Immature natural killer cell (primary cell): ENCODE data around the gene NKIRAS2. TPM values are rescaled to one million over a fixed set of nuclear protein-coding genes. Genes with fewer than 3 reads are reported as not detected.
"Not testable (repeated sequence)": the region's sequence is repeated elsewhere in the genome, so short reads cannot be mapped to it uniquely, and the experiment has no call there.

Source experiments
- DNase-seq, 3 donors: peaks; one replicate each; pipeline ENCODE4 v3.0.0; 2022; ENCODE audit warnings: mixed read lengths in 1 of 3
- H3K27ac Mint-ChIP-seq, 6 donors: one replicate each; pipeline ENCODE4 v1.8.0; 2020; ENCODE audit warnings: mixed read lengths in 6 of 6, mild to moderate bottlenecking in 5 of 6, inconsistent platforms in 4 of 6, moderate library complexity in 3 of 6
- H3K27me3 Mint-ChIP-seq, 3 donors: one replicate each; pipeline ENCODE4 v1.8.0; 2020 to 2021; ENCODE audit warnings: low read depth in 3 of 3, mild to moderate bottlenecking in 3 of 3, mixed read lengths in 3 of 3, moderate library complexity in 3 of 3, inconsistent platforms in 1 of 3
- H3K36me3 Mint-ChIP-seq, 3 donors: one replicate each; pipeline ENCODE4 v1.8.0; 2020; ENCODE audit warnings: mixed read lengths in 3 of 3, inconsistent platforms in 2 of 3, mild to moderate bottlenecking in 2 of 3
- H3K4me1 Mint-ChIP-seq, 2 donors: one replicate each; pipeline ENCODE4 v1.8.0; 2020; ENCODE audit warnings: inconsistent platforms in 2 of 2, mild to moderate bottlenecking in 2 of 2, mixed read lengths in 2 of 2, moderate library complexity in 1 of 2
- H3K4me3 Mint-ChIP-seq, 5 donors: one replicate each; pipeline ENCODE4 v1.8.0; 2020; ENCODE audit warnings: mild to moderate bottlenecking in 5 of 5, mixed read lengths in 5 of 5, inconsistent platforms in 3 of 5, moderate library complexity in 3 of 5
- H3K9me3 Mint-ChIP-seq, 6 donors: one replicate each; pipeline ENCODE4 v1.8.0; 2020; ENCODE audit warnings: mild to moderate bottlenecking in 6 of 6, mixed read lengths in 6 of 6, inconsistent platforms in 4 of 6, moderate library complexity in 3 of 6
- polyA plus RNA-seq, 3 donors: library from polyadenylated mRNA; unstranded; fragments of 300-500 nt; fragmentation: Illumina TruSeq; gene quantifications; one replicate each; pipeline ENCODE4 v1.2.3, GENCODE V29; 2021

The NKIRAS2 gene
- polyA plus RNA-seq, 3 donors from 2014 or later: 21.5 to 33.6 (median 32.6) TPM

DNA sequence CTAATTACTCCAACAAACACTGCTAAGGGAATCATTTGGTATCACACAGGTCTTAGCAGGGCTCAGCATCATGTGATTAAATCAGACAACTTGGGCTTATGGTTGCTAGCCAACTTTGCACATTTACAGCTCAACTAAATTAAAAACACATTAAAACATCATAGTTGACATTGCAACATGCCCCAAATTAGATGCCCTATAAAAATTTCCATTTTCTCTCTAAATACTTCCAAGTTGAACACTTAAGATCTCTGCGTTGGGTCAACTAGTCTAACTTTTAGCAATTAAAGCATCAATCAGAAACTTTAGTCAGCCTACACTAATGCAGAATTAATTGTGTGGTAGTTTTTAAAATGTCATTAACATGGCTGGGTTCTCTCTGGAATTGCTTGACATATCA lies 14.7 kb upstream of the NKIRAS2 start:
- H3K4me3 Mint-ChIP-seq: no peak overlapping the region
- no peaks in the 10 kb centered on the region for H3K9me3 Mint-ChIP-seq
- H3K4me1 Mint-ChIP-seq: peaks cover 32 to 69% of the 10 kb centered on the region in 2 donors
- no peak for DNase-seq
- peaks cover 0 to 4% (median 0%) of the 10 kb centered on the region in 3 donors for H3K36me3 Mint-ChIP-seq
- peak overlapping the region in 1 of 6 donors; percentile 21 for H3K27ac Mint-ChIP-seq
- peaks cover 0 to 3% (median 1%) of the 10 kb centered on the region in 3 donors for H3K27me3 Mint-ChIP-seq

DNA sequence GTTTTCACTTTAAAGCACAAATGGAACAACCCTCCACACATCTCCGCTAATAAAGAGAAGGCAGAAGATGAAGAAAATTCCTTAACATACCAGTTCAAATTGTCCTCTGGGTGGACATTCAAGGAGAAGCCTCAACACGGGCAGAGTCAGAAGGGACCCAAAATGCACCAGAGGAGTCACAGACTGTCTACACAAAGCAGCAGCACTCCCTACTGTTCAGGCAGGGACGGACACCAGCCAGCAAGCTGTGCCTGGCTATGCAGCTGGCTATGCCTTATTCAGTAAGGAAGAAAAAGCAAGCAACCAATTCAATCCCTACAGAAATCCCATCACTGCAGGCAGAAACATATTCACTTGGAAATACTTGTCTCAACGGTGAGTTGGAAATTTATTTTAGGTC lies 10.7 kb upstream of the NKIRAS2 start:
- H3K9me3 Mint-ChIP-seq: no peaks in the 10 kb centered on the region
- H3K27ac Mint-ChIP-seq: no peak overlapping the region
- H3K4me1 Mint-ChIP-seq: peaks cover 57 to 71% of the 10 kb centered on the region in 2 donors
- peaks cover 0 to 3% (median 2%) of the 10 kb centered on the region in 3 donors for H3K27me3 Mint-ChIP-seq
- no peak for DNase-seq
- H3K4me3 Mint-ChIP-seq: no peak overlapping the region
- peaks cover 0 to 4% (median 0%) of the 10 kb centered on the region in 3 donors for H3K36me3 Mint-ChIP-seq

DNA sequence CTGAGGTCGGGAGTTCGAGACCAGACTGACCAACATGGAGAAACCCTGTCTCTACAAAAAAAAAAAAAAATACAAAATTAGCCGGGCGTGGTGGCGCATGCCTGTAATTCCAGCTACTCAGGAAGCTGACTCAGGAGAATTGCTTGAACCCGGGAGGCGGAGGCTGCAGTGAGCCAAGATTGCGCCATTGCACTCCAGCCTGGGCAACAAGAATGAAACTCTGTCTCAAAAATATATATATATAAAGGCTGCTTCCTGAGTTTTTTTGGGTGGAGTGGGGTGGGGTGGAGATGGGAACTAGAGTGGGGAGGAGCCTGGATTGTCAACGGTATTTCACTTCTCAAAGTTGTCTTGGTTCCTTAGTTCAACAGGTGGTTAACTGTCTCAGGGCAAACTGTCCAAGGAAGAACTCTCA lies 9.6 kb upstream of the NKIRAS2 start:
- H3K36me3 Mint-ChIP-seq, H3K9me3 Mint-ChIP-seq, H3K4me3 Mint-ChIP-seq, DNase-seq, H3K27me3 Mint-ChIP-seq: not testable (repeated sequence)
- Mint-ChIP-seq H3K4me1 (peaks cover 57 to 66% of the 10 kb centered on the region in 2 donors), H3K27ac (peak overlapping the region in 5 of 6 donors; percentile 3 to 68 (median 29))

DNA sequence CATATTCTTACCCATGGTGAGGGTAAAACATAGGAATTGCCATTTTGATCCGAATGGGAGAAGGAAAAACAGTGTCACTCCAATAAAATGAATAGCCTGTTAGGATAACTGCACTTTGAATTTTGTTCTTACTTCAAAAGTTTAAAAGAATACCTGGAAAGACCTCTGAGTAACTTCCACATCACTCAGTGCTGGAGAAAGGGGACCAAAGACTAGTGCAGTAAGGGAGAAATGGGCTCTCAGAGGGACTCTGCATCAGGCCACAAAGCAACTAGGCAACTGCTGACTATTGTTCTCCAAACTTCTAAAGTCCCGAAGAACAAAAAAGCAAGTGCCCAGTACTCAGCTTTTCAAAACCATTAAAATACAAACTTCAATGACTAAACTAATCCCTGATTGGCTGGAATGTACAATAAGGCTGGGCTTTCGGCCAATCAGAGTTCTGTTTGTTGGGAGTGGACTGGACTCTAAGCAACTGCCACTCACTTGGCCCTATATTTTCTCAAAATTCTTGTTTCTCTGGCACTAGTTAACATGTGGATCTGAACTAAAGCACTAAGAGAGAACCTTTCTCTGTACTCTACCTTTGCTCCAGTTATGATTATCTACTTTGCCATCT lies 8.9 kb upstream of the NKIRAS2 start:
- no peak overlapping the region for H3K4me3 Mint-ChIP-seq
- H3K9me3 Mint-ChIP-seq: no peaks in the 10 kb centered on the region
- no peak for DNase-seq
- peaks cover 0 to 4% (median 0%) of the 10 kb centered on the region in 3 donors for H3K36me3 Mint-ChIP-seq
- H3K27ac Mint-ChIP-seq: peak overlapping the region in 5 of 6 donors; percentile 7 to 58 (median 29)
- H3K27me3 Mint-ChIP-seq: peaks cover 4 to 11% (median 7%) of the 10 kb centered on the region in 3 donors
- H3K4me1 Mint-ChIP-seq: peaks cover 63 to 70% of the 10 kb centered on the region in 2 donors

DNA sequence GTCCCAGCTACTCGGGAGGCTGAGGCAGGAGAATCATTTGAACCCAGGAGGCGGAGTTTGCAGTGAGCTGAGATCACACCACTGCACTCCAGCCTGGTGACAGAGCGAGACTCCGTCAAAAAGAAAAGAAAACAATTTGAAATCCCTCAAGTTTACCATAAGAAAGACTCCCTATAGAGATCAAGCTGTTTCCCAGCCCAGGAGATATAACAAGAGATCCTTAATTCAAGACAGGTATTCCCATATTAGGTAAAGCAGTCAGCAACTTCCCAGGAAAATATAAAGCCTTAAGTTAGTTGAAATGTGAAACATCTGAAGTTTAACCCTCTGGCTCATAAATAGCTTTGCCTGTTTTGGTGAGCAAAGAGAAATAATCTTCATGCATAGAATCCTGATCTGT lies 7.5 kb upstream of the NKIRAS2 start:
- not testable (repeated sequence) for H3K4me3 Mint-ChIP-seq, DNase-seq, H3K9me3 Mint-ChIP-seq, H3K36me3 Mint-ChIP-seq
- Mint-ChIP-seq H3K4me1 (peaks cover 72 to 77% of the 10 kb centered on the region in 2 donors), H3K27ac (peak overlapping the region in 1 of 6 donors; percentile 17), H3K27me3 (peaks cover 9 to 18% (median 12%) of the 10 kb centered on the region in 3 donors)

DNA sequence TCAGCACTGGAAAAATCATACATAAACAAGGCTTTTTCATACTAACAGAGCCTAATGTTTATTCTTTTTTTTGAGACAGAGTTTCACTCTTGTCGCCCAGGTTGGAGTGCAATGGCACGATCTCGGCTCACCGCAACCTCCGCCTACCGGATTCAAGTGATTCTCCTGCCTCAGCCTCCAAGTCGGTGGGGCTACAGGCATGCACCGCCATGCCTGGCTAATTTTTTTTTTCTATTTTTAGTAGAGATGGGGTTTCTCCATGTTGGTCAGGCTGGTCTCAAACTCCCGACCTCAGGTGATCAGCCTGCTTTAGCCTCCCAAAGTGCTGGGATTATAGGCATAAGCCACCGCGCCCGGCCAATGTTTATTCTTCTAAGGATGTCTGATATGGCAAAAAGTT lies 6.2 kb upstream of the NKIRAS2 start:
- H3K4me3 Mint-ChIP-seq: peak overlapping the region in 1 of 5 donors; percentile 8
- peaks cover 9 to 18% (median 12%) of the 10 kb centered on the region in 3 donors for H3K27me3 Mint-ChIP-seq
- H3K9me3 Mint-ChIP-seq, H3K36me3 Mint-ChIP-seq, DNase-seq: not testable (repeated sequence)
- peak overlapping the region in 2 of 6 donors; percentile 23 to 40 for H3K27ac Mint-ChIP-seq
- peaks cover 83 to 89% of the 10 kb centered on the region in 2 donors for H3K4me1 Mint-ChIP-seq

DNA sequence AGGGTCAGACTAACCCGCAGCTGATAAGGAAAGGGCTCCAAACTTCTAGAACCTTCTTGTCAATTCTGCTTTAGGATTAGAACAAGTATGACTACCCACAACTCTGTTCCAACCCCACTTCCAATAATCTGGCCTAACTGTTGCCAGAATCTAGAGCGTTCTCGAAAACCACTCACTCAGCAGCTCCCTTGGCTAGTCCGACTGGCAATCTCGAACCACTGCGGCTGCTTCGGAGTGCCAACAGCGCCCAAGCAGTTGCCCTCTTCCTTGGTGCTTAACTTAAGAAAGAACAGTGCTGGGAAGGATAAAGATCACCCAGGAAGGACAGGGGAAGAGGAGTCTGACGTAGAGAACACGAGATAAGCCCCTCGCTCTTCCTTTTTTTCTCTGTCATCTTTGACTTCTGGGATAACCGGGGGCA lies 3.5 kb upstream of the NKIRAS2 start:
- Mint-ChIP-seq H3K9me3 (no peaks in the 10 kb centered on the region), H3K27me3 (peaks cover 7 to 16% (median 12%) of the 10 kb centered on the region in 3 donors), H3K4me1 (peaks cover 80 to 88% of the 10 kb centered on the region in 2 donors), H3K4me3 (peak overlapping the region; percentile 99 to 100 (median 99)), H3K36me3 (peaks cover 0 to 2% (median 0%) of the 10 kb centered on the region in 3 donors), H3K27ac (peak overlapping the region; percentile 95 to 100 (median 98))
- DNase-seq: peak in 2 of 3 donors; percentile 4 to 10

DNA sequence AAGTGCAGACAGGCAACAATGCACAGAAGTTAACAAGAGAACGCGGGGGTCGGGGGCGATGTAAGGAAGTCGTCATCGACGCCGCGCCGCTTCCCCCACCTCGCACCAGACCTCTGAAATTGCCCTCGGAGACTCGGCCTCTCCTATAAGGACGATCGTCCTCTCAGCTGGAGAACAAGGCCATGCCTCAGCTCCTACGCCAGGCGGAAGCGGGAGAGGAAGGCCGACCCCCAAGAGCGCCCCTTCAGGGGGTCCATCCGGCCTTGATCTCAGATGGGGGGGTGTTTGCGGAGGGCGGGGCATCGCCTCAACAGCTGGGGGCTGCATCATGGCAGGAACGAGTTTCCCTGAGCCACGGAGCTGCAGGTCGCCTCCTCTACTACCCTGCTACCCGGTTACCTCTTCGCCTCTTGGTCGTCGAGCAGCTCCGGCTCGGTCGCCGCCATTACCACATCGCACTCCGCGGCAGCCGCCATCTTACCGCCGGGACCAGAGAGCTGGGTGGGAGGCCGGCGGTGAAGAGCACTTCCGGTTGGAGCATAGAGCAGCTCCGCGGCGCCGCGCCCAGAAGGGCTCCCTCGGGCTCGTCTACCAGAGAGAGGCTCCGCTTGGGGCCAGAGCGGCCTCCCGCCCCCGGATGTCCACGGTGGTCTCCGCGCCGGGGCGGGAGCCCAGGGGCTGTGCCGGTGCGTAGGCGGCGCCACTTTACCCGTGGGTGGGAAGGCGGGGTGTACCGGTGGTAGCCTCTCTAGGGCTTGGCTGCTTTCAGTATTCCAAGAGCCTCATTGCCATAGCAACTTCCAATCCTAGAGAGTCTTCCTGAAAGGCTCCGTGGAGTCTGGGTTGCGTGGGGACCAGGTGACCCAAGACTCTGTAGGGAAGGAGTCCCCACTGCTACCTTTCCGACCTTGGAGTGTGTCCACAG lies 2.7 kb upstream of the NKIRAS2 start, which contains the start of gene DNAJC7:
TSS of gene DNAJC7 (minus strand) at position 499 of the 925 bp plus-strand sequence. CDS start at position 476, 23 bp downstream.
- Mint-ChIP-seq H3K4me1 (peaks cover 77 to 89% of the 10 kb centered on the region in 2 donors), H3K9me3 (no peaks in the 10 kb centered on the region), H3K4me3 (peak within 1 kb of the TSS; percentile 99 to 100 (median 99)), H3K27me3 (peaks cover 7 to 16% (median 12%) of the 10 kb centered on the region in 3 donors), H3K36me3 (peaks cover 0 to 6% (median 0%) of the 10 kb centered on the region in 3 donors), H3K27ac (peak within 1 kb of the TSS; percentile 95 to 100 (median 98))
- DNase-seq: peak; percentile 87 to 88 (median 88)

DNA sequence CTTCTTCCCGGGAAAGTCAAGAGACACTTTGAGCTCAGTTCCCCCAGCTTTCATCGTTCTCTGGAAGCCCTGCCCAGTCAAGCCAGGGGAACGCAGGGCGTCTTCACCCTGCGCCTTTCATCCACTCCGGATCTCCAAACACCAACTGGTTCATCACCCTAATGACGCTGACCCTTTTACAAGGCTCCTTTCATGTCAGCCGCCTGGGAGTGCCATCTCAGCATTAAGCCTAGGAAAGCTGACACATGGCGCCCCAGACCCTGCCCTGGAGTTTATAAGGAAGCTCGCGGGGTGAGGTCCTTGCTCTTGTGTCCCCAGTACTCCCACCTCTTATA lies 2.1 kb upstream of the NKIRAS2 start:
- Mint-ChIP-seq H3K9me3 (no peaks in the 10 kb centered on the region), H3K27me3 (peaks cover 7 to 16% (median 13%) of the 10 kb centered on the region in 3 donors), H3K4me3 (peak overlapping the region; percentile 99 to 100 (median 99)), H3K36me3 (peaks cover 0 to 8% (median 0%) of the 10 kb centered on the region in 3 donors), H3K27ac (peak overlapping the region; percentile 95 to 100 (median 98)), H3K4me1 (peaks cover 74 to 86% of the 10 kb centered on the region in 2 donors)
- no peak for DNase-seq

DNA sequence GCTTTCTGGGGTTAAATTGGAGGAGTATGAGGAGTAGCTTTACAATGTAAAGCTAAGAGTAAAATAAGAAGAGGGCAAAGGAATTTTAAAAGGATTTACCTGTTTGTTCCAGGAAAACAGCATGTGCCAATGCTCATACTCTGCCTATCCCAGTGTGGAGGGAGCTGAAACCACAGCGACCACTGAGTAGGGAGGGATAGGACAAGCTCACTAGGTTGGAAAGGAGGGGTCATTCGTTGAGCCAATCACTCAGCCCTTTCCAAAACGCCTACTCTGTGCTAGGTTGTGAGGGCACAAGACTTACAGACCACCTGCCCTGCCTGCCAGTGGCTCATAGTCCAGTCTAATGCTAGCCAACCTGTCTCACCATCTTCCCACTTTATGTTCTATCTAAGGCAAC lies 1.6 kb upstream of the NKIRAS2 start:
- Mint-ChIP-seq H3K27me3 (peaks cover 7 to 16% (median 14%) of the 10 kb centered on the region in 3 donors), H3K9me3 (no peaks in the 10 kb centered on the region), H3K4me3 (peak overlapping the region; percentile 99 to 100 (median 99)), H3K27ac (peak overlapping the region; percentile 95 to 100 (median 98)), H3K4me1 (peaks cover 68 to 81% of the 10 kb centered on the region in 2 donors), H3K36me3 (peaks cover 0 to 8% (median 0%) of the 10 kb centered on the region in 3 donors)
- no peak for DNase-seq

DNA sequence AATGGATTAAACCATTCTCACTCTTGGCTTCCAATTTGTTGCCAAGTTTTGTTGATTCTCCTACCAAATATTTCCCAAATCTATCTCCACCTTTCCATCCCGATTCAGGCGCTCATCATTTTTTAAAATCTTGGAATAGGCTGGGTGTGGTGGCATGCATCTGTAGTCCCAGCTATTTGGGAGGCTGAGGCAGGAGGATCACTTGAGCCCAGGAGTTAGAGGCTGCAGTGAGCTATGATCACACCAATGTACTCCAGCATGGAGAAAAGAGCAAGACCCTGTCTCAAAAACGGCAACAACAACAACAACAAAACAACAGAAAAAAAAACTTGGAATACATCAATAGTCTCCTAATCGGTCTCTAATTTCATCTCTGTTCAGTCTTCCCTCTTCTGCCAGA lies 902 bp upstream of the NKIRAS2 start:
- peak overlapping the region; percentile 99 to 100 (median 99) for H3K4me3 Mint-ChIP-seq
- DNase-seq: no peak
- peak overlapping the region in 4 of 6 donors; percentile 48 to 100 (median 88) for H3K27ac Mint-ChIP-seq
- H3K9me3 Mint-ChIP-seq: no peaks in the 10 kb centered on the region
- peaks cover 65 to 76% of the 10 kb centered on the region in 2 donors for H3K4me1 Mint-ChIP-seq
- H3K36me3 Mint-ChIP-seq: peaks cover 0 to 8% (median 0%) of the 10 kb centered on the region in 3 donors
- H3K27me3 Mint-ChIP-seq: peaks cover 7 to 16% (median 14%) of the 10 kb centered on the region in 3 donors

DNA sequence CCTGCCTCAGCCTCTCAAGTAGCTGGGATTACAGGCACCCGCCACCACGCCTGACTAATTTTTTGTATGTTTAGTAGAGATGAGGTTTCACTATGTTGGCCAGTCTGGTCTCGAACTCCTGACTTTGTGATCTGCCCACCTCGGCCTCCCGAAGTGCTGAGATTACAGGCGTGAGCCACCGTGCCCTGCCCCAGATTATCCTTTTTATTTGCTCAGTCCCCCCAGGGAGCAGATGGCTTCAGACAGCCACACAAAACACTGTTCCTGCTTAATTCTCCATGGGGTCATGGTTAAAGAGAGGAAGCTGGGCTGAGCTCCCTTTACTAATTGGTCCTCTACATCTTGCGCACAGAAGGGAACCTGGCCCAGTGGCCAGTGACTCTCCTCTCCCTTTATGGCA lies 955 bp downstream of the NKIRAS2 start:
- Mint-ChIP-seq H3K27ac (peak overlapping the region in 5 of 6 donors; percentile 67 to 84 (median 69)), H3K4me1 (peaks cover 59 to 70% of the 10 kb centered on the region in 2 donors), H3K36me3 (peaks cover 3 to 12% (median 4%) of the 10 kb centered on the region in 3 donors), H3K4me3 (peak overlapping the region; percentile 91 to 99 (median 92)), H3K27me3 (peaks cover 2 to 12% (median 8%) of the 10 kb centered on the region in 3 donors)
- not testable (repeated sequence) for H3K9me3 Mint-ChIP-seq, DNase-seq

DNA sequence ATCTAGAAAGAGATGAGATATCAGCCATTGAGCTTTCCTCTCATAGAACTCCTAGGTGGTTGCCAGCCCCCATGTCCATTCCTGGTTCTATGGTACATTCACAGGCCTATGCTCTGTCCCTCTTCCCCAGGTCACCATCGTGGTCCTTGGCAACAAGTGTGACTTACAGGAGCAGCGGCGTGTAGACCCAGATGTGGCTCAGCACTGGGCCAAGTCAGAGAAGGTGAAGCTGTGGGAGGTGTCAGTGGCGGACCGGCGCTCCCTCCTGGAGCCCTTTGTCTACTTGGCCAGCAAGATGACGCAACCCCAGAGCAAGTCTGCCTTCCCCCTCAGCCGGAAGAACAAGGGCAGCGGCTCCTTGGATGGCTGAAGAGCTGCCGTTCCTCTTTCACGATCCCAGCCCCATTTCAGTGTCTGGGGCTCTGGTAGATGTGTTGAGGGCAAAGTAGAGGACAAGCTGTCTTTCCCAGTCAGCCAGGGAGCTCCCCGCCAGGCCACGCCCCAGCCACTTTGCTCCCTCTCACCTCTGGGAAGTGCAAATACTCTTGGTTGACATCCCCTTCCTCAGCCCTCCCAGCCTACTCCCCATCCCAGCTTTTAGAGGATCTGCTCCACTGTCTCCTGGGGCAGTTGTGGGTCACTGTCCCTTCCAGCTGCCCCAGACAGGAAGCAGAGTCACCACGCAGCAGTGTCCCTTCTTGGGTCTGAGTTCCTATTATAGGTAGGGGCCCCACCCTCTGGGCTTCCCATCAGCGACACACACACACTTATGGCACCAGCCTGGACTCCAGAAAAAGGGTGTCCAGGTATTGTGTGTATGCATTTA lies 3.8 kb downstream of the NKIRAS2 start:
- H3K4me3 Mint-ChIP-seq: no peak overlapping the region
- H3K4me1 Mint-ChIP-seq: peaks cover 33 to 41% of the 10 kb centered on the region in 2 donors
- no peak for DNase-seq
- peaks cover 3 to 12% (median 4%) of the 10 kb centered on the region in 3 donors for H3K36me3 Mint-ChIP-seq
- no peak overlapping the region for H3K27ac Mint-ChIP-seq
- peaks cover 2 to 6% (median 2%) of the 10 kb centered on the region in 3 donors for H3K27me3 Mint-ChIP-seq
- H3K9me3 Mint-ChIP-seq: no peaks in the 10 kb centered on the region
